ENCODE data around the gene HMGB4. TPM values are rescaled to one million over a fixed set of nuclear protein-coding genes. Genes with fewer than 3 reads are reported as not detected.

Gene HMGB4, protein sequence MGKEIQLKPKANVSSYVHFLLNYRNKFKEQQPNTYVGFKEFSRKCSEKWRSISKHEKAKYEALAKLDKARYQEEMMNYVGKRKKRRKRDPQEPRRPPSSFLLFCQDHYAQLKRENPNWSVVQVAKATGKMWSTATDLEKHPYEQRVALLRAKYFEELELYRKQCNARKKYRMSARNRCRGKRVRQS
- total RNA-seq (ENCODE audit: insufficient read depth, low replicate concordance) = 0.72 TPM

- DNase-seq (ENCODE audit: low spot score) = no peak
Observed at GRCh38 chr1:33863779-33864178, at the start of gene HMGB4. HMGB4 (plus strand) TSS chr1:33864079; CDS start chr1:33864192, 113 bp downstream.

DNA sequence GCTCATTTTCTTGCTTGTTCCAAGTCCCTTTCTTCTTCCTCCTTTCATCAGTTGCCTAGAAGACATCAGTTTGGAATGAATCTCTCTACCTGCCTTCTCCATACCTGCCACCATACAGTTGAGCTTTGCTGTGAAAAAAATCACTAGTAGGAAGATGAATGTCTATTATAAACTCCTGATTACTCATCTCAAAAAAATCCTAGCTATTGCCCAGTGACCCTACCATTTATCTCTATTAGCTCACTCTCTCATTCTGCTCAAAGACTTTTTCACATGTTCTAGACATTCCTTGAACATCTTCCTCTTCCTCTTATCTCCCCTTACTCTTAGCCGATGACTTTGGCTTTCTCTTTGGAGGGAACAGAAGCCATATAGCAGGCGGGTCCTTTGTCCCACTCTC is 49.7 kb upstream of the HMGB4 start:
- no peak for DNase-seq (ENCODE audit: low spot score)

GRCh38 chr1:33815061-33815460 is 48.8 kb upstream of the HMGB4 start:
- no peak for DNase-seq (ENCODE audit: low spot score)

DNA sequence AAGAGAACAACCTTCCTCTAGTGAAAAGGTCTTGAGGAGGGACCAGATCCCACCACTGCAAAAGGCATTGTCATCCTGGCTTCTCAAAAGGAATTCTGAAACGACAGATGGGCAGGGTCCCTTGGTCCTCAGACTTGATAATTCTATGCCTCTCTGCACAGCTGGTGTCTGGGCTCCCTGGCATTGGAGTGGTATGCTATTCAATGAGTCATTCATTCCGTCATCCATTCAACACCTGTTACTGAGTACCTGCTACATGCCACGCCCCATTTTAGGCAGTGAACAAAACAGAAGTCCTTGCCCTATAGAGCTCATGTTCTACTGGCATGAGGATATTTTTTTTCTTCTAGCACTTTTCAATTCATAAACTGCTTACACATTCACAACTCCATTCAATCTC is 45.8 kb upstream of the HMGB4 start:
- DNase-seq (ENCODE audit: low spot score) = no peak

GRCh38 chr1:33819290-33819912 is 44.5 kb upstream of the HMGB4 start:
- no peak for DNase-seq (ENCODE audit: low spot score)

DNA sequence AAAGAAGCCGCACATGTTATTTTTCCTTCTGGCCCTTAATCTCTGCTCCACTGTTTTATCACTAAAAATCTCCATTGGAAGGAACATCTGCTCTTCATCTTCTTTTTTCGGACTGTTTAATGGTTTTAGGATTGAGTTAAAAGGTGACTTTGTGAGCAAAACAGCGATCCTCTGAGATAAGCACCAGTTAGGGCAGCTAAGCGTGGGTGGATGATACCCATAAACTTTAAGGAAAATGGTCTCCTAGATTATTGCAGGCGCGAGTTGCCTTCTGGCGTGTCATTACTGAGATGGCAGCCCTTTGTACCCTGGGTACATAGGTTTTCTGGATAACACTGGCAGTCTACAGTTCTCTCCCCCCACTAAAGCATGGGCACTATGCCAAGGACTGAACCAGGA is 44.0 kb upstream of the HMGB4 start:
- peak; percentile 31 for DNase-seq (ENCODE audit: low spot score)

GRCh38 chr1:33820804-33821203 is 43.1 kb upstream of the HMGB4 start:
- DNase-seq (ENCODE audit: low spot score) = no peak

DNA sequence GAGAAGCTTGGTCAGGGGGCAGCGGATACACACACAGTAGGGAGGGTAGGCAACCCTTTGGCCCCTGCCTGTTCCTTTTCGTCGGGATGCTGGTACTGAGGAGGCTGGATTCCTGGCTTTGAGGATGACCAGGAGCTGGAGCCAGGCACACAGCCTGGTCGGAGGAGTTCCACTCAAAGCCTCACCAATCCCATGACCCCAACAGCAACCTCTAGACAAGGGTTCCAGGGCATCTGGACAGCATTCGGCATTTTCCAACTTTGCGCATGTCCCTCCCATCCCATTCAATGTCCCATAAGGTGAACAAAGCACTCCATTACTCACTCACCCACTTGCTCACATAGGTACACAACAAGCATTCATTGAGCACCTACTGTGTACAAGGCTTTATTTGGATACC is 42.6 kb upstream of the HMGB4 start:
- no peak for DNase-seq (ENCODE audit: low spot score)

GRCh38 chr1:33822396-33822795 is 41.5 kb upstream of the HMGB4 start:
- DNase-seq (ENCODE audit: low spot score) = no peak

DNA sequence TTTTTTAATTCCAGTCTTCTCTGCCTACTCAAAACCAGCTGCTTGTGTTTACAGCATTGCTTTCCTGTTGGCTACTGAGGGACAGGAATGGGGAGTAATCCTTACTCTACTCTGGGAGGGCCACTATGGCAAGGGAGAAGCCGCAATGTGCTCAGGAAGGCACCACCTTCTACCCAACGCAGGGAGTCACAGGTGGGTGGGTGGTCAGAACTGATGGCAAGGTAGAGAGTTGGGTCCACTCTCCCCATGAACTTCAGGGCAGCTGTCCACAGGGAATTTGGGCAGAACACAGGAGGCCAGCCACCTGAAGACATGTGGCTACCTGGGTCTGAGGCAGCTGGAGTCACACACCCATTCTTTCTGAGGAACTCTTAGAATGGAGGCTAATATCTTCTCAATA is 40.5 kb upstream of the HMGB4 start:
- DNase-seq (ENCODE audit: low spot score) = no peak

DNA sequence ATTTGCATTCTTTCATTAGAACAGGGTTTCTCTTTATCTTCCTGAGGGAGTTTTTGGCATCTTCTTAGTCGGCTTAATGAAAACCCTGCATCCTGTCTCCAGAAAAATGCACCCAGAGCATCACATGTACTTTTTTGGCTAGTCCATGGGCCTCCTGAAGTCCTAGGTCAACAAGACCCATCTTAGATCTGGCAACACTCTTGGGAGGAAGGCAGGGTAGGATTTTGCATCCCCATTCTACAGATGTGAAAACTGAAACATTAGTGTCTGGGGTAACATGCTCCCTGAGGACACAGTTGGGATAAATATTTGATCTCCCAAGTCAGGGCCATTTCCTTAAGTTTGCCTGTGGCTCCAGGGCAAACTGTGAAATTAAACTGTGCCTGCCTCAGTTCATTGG is 40.0 kb upstream of the HMGB4 start:
- no peak for DNase-seq (ENCODE audit: low spot score)

- DNase-seq (ENCODE audit: low spot score) = no peak
Observed at GRCh38 chr1:33824321-33824720, 39.6 kb upstream of the HMGB4 start.

GRCh38 chr1:33824971-33825370 is 38.9 kb upstream of the HMGB4 start:
- DNase-seq (ENCODE audit: low spot score) = no peak

GRCh38 chr1:33825506-33825905 is 38.4 kb upstream of the HMGB4 start:
- no peak for DNase-seq (ENCODE audit: low spot score)

DNA sequence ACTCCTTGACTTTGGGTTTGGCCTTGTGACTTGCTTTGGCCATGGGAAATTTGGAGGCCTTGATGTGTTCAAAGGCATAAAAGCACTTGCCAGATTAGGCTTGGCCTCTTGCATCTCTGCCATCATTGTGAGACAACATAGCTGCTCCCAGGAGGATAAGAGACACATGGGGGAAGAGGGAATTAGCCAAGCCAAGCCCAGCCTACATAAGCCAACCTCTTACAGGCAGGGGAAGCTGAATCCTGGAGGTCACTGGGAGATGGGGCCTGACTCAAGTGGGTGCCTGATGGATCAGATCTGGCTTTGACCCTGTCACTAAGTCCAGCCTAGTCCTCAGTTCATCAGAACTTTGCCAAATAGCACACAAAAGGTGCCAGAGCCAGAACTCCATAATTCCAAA is 37.6 kb upstream of the HMGB4 start:
- DNase-seq (ENCODE audit: low spot score) = no peak

DNA sequence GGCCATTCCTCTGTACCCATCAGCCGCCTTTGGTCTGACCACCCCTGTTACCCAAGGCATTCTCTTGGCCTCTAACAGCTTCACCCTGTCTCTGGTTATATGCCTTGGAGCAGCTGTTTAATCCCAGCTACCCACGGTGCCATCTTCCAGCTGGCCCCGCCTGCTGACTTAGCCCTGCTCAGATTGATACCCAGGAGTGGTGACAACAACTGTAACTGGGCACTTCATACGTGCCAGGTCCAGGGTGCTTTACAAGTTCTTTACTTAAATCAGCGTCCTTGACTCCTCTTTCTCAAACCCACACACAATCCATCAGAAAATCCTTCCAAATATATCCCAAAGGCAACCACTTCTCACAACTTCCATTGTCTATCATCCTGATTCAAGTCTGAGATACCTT is 37.2 kb upstream of the HMGB4 start:
- DNase-seq (ENCODE audit: low spot score) = no peak

GRCh38 chr1:33828059-33828458 is 35.8 kb upstream of the HMGB4 start:
- no peak for DNase-seq (ENCODE audit: low spot score)

DNA sequence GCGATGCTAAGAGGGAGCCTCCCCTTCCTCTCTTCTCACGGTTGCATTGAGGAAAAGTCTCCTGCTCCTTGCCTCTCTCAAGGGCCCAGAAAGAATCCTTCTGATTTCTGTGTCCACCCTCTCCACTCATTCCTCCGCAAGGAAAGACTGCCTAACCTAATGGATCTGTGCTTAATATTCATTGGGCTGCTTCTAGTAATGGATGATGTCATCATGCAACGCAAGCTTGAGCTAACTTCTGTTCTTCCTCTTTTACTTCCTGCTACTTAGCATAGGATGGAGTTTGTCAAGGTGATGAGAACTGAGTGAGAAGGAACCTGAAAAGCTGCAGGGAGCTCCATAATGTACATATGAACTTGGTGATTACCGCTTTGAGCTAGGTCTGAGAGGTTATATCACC is 35.2 kb upstream of the HMGB4 start:
- DNase-seq (ENCODE audit: low spot score) = no peak

DNA sequence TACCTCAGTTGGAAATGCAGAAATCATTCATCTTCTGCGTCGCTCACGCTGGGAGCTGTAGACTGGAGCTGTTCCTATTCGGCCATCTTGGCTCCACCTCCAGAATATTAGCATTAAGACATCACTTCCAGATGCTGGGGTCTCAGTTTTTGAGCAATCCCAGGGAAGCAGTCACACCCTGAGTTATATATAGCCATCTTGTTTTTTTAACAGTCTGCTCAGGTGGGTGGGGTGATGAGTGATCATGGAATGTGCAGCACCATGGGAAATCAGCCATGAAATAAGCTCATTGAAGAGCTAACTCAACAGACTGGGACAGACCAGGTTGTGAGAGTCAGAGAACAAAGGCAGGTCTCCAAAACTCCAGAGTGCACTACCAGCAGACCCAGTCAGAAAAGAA is 27.0 kb upstream of the HMGB4 start:
- DNase-seq (ENCODE audit: low spot score) = no peak

DNA sequence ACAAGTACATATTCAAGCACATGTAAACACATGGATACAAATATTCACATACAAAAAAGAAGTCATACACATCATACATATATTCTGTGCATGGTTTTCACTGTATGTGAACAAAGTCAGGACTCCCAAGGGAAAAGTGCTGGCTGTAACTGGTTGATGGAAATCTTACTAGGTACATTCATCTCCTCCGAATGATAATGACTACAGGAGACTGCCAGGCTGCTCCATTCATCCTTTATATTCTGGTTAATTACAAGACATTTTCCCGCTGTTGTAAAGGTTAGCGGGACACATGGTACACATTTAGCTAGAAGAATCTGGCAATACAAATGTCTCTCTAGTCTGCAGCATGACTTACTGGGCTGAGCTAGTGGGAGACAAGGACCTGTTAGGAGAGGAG is 26.2 kb upstream of the HMGB4 start:
- no peak for DNase-seq (ENCODE audit: low spot score)

DNA sequence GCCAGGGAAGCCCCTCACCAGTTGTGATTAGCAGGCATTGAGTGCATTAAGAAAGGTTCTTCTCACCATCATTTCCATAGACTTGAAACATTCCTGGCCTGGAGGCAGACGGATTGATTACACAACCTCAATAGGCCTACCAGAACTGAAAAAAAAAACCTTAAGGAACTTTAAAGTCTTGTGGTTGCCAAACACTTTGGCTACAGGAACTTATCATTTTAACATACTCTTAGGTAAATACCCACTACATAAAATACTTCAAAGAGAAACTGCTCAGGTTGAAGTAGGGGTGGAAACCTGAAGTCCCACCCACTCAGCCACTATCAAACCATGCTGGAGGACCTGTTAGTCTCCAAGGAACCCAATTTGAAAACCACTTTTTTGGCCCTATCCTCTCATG is 22.4 kb upstream of the HMGB4 start:
- no peak for DNase-seq (ENCODE audit: low spot score)

DNA sequence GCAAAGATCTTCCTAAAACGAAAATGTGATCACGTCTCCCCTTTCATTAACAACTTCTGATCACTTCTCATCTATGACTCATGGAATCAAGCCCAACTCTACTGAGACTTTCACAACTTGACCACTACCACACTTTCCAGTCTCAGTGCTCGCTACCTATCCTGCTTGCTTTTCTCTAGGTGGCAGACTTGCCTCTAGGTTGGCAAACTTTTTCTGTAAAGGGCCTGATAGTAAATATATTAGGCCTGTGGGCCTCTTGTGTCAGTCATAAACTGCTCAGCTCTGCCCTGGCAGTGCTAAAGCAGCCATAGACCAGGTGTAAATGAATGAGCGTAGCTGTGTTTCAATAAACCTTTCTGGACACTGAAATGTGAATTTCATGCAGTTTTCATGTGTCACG is 21.5 kb upstream of the HMGB4 start:
- DNase-seq (ENCODE audit: low spot score) = peak; percentile 4

DNA sequence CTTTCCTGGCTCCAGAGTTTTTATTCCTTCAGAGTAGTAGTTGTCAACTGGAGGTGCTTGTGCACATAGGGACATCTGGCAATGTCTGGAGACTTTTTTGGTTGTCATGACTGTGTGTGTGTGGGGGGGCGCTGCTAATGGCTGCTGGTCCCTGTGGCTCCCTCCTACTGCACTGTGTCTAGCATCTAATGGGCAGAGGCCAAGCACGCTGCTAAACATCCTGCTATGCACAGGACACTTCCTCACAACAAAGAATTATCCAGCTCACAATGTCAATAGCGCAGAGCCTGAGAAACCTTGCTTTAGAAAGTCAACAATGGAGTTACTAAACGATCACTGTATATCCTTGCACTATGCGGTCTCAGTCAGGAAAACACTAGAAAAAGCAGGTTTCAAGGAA is 19.7 kb upstream of the HMGB4 start:
- no peak for DNase-seq (ENCODE audit: low spot score)

GRCh38 chr1:33846861-33847260 is 17.0 kb upstream of the HMGB4 start:
- DNase-seq (ENCODE audit: low spot score) = no peak

Measured in umbilical cord (tissue), 2 donors.